Choroid plexus epithelial cell (primary cell): ENCODE data around the gene GABARAP.

Experiments used
- DNase-seq: peaks from one replicate; pipeline ENCODE4 v3.0.0-alpha.2; 2010; ENCODE audit warnings: low read depth
- H3K4me3 ChIP-seq: 2 replicates; pipeline ENCODE4 v1.5.1; 2011; ENCODE audit warnings: low read depth, mild to moderate bottlenecking, control low read depth, low read length, moderate library complexity
- TF ChIP-seq, protein P1 (sequence below): conservative IDR thresholded peaks from 2 replicates; pipeline ENCODE4 v1.5.1; 2011; ENCODE audit warnings: low read depth, mild to moderate bottlenecking, control low read depth, inconsistent platforms, low read length, moderate library complexity

Gene GABARAP

DNA sequence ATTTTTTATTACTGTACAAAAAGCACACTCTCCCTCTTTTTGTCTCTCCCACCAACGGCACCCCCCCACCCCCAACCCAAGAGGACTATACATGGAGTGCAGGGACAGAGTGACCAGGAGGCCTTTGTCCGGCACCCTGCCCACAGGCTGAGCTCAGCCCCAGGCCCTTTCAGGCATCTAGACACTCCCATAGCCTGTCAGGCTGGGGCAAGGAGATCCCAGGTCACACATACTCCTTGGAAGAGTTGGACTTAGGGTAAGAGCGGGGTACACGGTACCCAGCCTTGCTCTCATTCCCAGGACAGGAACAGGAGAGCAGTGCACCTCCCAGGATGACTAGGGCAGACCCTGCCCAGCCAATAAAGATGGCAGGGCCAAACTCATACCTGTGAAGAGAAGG is 17.9 kb upstream of the GABARAP start:
- H3K4me3 ChIP-seq: no peak overlapping the region
- no peak for DNase-seq
- TF ChIP-seq, protein P1, sequence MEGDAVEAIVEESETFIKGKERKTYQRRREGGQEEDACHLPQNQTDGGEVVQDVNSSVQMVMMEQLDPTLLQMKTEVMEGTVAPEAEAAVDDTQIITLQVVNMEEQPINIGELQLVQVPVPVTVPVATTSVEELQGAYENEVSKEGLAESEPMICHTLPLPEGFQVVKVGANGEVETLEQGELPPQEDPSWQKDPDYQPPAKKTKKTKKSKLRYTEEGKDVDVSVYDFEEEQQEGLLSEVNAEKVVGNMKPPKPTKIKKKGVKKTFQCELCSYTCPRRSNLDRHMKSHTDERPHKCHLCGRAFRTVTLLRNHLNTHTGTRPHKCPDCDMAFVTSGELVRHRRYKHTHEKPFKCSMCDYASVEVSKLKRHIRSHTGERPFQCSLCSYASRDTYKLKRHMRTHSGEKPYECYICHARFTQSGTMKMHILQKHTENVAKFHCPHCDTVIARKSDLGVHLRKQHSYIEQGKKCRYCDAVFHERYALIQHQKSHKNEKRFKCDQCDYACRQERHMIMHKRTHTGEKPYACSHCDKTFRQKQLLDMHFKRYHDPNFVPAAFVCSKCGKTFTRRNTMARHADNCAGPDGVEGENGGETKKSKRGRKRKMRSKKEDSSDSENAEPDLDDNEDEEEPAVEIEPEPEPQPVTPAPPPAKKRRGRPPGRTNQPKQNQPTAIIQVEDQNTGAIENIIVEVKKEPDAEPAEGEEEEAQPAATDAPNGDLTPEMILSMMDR: no peak

DNA sequence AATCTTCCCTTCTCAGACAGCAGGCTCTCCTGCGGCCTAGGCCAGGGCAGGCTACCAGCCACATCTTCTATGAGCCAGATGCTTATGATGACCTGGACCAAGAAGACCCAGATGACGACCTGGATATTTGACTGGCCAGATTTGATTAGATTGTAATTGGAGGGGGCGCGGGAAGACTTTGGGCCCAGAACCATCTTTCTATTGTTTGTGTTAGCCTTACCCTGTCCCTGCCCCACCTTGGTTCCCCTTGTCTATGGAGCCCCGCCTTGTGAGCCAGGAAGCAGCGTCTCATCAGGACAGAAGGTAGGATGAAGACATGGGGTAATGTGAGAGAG is 17.3 kb upstream of the GABARAP start:
- DNase-seq: no peak
- no peak overlapping the region for H3K4me3 ChIP-seq

DNA sequence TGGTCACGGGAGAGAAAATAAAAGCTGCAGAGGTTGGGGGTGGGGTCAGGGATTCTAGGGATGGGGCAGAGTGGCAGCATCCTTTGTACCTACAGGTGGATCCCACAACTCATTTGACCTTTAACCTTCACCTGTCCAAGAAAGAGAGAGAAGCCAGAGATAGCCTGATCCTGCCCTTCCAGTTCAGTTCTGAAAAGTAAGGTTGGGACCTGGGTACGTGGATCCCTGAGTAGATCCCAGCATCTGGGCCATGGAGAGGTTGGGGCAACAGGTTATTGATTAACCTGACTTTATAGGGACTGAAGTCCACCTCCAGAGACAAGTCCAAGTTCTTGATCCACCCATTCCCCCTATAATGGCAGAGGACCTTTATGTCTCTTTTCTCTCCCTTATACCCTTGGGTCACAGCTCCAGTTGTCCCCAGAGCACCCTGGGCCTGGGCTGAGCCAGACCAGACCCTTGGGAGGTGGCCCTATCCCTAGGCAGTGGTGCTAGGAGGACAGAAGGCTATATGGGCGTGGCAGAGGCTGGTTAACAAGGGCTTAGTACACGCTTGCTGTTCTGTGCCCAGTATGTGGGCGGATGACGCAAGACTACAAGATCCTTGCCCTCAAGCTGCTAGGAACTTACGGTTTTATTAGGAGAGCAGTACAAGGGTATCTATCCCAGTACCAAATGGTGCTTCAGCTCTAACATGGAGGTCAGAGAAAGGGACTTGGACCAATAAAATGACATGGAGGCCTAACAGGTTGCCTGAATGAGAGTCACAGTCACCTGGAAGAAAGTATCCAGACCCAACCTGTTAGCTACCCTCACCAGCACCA is 16.7 kb upstream of the GABARAP start:
- DNase-seq: peak; percentile 29

More for the DNA sequence above, 17.3 kb upstream of the GABARAP start:
- TF ChIP-seq, protein P1: no peak

DNA sequence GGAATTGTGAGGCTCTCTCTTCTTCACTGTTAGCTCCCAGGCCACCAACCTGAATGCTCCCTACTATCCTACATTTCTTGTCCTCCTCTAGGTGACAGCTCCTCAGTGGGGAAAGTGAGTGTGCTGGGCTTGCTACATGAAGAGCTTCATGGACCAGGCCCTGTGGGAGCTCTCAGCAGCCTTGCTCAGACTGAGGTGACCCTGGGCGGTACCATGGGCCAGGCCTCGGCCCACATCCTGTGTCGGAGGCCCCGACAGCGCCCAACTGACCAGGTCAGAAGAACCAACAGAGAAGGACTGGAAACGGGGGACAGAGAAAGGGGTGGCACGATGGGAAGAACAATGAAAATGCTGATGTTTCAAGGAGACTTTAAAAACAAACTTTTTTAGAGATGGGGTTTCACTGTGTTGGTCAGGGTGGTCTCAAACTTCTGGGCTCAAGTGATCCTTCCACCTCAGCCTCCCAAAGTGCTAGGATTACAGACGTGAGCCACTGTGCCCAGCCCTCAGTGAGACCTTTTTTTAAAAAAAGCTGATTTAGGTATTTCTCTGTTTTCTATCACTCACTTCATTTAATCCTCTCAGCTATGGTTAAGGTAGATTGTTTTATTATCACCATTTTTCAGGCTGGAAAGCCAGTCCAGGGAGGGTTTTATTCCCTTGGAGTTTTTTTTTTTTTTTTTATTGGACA is 14.7 kb upstream of the GABARAP start:
- no peak overlapping the region for H3K4me3 ChIP-seq
- no peak for DNase-seq
- TF ChIP-seq, protein P1: no peak

More for the DNA sequence above, 16.7 kb upstream of the GABARAP start:
- H3K4me3 ChIP-seq: no peak overlapping the region
- TF ChIP-seq, protein P1: no peak

DNA sequence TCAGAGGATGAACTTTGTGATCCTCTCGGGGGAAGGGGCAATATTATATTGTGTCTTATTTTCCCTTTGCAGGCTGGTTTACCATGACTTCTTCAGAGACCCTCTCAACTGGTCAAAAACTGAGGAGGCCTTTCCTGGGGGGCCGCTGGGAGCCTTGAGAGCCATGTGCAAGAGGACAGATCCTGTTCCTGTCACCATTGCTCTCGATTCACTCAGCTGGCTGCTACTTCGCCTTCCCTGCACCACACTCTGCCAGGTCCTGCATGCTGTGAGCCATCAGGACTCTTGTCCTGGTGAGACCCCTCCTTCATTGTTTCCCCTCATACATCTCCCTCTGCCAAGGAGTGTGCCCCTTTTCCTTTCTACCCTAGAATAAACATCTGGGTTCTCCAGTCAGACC is 12.3 kb upstream of the GABARAP start:
- DNase-seq: no peak
- TF ChIP-seq, protein P1: no peak
- H3K4me3 ChIP-seq: no peak overlapping the region

DNA sequence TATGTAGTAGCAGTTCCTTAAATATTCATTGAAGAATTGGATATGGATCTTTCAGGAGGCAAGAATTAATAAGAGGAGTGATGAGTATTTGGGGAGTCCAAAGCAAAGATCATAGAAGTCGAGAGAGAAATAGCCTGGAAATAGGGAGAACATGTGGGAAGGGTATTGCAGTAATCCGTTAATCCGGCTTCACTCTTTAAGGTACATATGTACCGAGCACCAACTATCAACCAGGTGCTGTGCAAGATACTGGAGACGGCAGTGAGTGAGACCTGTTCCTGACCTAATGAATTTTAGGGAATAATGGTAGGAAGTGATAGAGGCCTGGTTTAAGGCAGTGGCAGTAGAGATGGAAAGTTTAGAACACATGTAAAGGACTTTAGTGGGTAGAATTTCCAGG is 10.8 kb upstream of the GABARAP start:
- no peak for DNase-seq
- TF ChIP-seq, protein P1: no peak
- H3K4me3 ChIP-seq: peak overlapping the region; percentile 91
